Astrocyte (in vitro differentiated cells and primary cell): ENCODE results near the gene ZNF615. TPM values are rescaled to one million over a fixed set of nuclear protein-coding genes. Genes with fewer than 3 reads are reported as not detected.
"Not testable (repeated sequence)": the region's sequence is repeated elsewhere in the genome, so short reads cannot be mapped to it uniquely, and the experiment has no call there.

ENCODE experiments used
- DNase-seq: peaks from one replicate; pipeline ENCODE4 v3.0.0-alpha.2; 2010; ENCODE audit warnings: low read depth
- FAIRE-seq: peaks from 2 replicates; lab custom pipeline; 2011; peaks lifted over from hg19 to GRCh38; lab: Jason Lieb, UNC
- H2AFZ ChIP-seq: 2 replicates; pipeline ENCODE4 v1.6.0; 2012; ENCODE audit warnings: low read depth, low read length, inconsistent platforms
- H3K27ac ChIP-seq: 2 replicates; pipeline ENCODE4 v1.5.1; 2011; ENCODE audit warnings: low read depth, low read length, inconsistent platforms
- H3K27me3 ChIP-seq: 2 replicates; pipeline ENCODE4 v1.6.0; 2011; ENCODE audit warnings: low read length, inconsistent platforms; ENCODE audit not compliant: insufficient read depth
- H3K36me3 ChIP-seq: 2 replicates; pipeline ENCODE4 v1.5.1; 2011; ENCODE audit warnings: low read length, inconsistent platforms; ENCODE audit not compliant: insufficient read depth
- H3K4me1 ChIP-seq: 2 replicates; pipeline ENCODE4 v1.5.1; 2011; ENCODE audit warnings: low read length, inconsistent platforms; ENCODE audit not compliant: insufficient read depth
- H3K4me2 ChIP-seq: 2 replicates; pipeline ENCODE4 v1.6.0; 2012; ENCODE audit warnings: low read length, inconsistent platforms
- H3K4me3 ChIP-seq: 2 replicates; pipeline ENCODE4 v1.5.1; 2011; ENCODE audit warnings: low read depth, mild to moderate bottlenecking, low read length, inconsistent platforms; ENCODE audit not compliant: insufficient read depth
- H3K79me2 ChIP-seq: 2 replicates; pipeline ENCODE4 v1.6.0; 2012; ENCODE audit warnings: mild to moderate bottlenecking, low read length, inconsistent platforms; ENCODE audit not compliant: insufficient read depth
- H3K9ac ChIP-seq: 2 replicates; pipeline ENCODE4 v1.6.0; 2012; ENCODE audit warnings: mild to moderate bottlenecking, low read length, inconsistent platforms
- H3K9me3 ChIP-seq: 2 replicates; pipeline ENCODE4 v1.5.1; 2012; ENCODE audit warnings: low read depth, mild to moderate bottlenecking, low read length, inconsistent platforms; ENCODE audit not compliant: insufficient read depth
- H4K20me1 ChIP-seq: 2 replicates; pipeline ENCODE4 v1.6.0; 2012; ENCODE audit warnings: low read length, inconsistent platforms; ENCODE audit not compliant: insufficient read depth
- H3K27ac Mint-ChIP-seq: one replicate; pipeline ENCODE4 v1.8.0; 2021; ENCODE audit warnings: mild to moderate bottlenecking, mixed read lengths; ENCODE audit not compliant: unreplicated experiment
- H3K27me3 Mint-ChIP-seq: one replicate; pipeline ENCODE4 v1.8.0; 2021; ENCODE audit warnings: low read depth, mixed read lengths; ENCODE audit not compliant: unreplicated experiment
- H3K36me3 Mint-ChIP-seq: one replicate; pipeline ENCODE4 v1.8.0; 2021; ENCODE audit warnings: low read depth, mixed read lengths; ENCODE audit not compliant: unreplicated experiment
- H3K4me1 Mint-ChIP-seq: one replicate; pipeline ENCODE4 v1.8.0; 2021; ENCODE audit warnings: low read depth, mixed read lengths; ENCODE audit not compliant: unreplicated experiment
- H3K4me3 Mint-ChIP-seq: one replicate; pipeline ENCODE4 v1.8.0; 2021; ENCODE audit warnings: mild to moderate bottlenecking, moderate library complexity, mixed read lengths; ENCODE audit not compliant: unreplicated experiment
- H3K9me3 Mint-ChIP-seq: one replicate; pipeline ENCODE4 v1.8.0; 2021; ENCODE audit warnings: mild to moderate bottlenecking, mixed read lengths; ENCODE audit not compliant: unreplicated experiment
- EZH2 ChIP-seq: IDR thresholded peaks from 2 replicates; pipeline ENCODE4 v1.6.1; 2012; ENCODE audit warnings: mild to moderate bottlenecking, low read length, inconsistent platforms; ENCODE audit not compliant: insufficient read depth
- total RNA-seq: library from RNA; stranded (reverse); gene quantifications from 2 replicates; pipeline ENCODE4 v1.2.1, GENCODE V29; 2021
- TF ChIP-seq, protein P1 (sequence below): IDR thresholded peaks from 2 replicates; pipeline ENCODE4 v1.5.1; 2011; ENCODE audit warnings: low read depth, mild to moderate bottlenecking, inconsistent platforms, low read length, moderate library complexity; ENCODE audit not compliant: insufficient read depth

The ZNF615 gene
- total RNA-seq, 1 donor from 2014 or later, result 4.7 TPM

DNA sequence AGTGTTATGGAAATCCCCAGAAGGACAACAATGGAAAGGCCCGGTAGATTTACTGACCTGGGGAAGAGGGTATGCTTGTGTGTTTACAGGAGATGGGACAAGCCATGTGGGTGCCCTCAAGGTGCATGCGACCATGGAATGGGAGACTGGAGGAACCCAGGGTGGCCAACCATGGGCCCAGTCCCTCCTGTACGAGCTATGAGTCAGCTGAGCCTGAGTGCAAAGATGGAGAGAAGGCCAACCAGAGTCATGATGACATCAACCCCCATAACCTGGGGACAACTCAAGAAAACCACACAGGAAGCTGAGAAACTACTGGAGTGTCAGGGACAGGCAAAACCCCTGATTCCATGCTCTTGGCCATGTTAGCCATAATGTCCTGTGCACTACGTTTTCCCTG lies 29.1 kb downstream of the ZNF615 start:
- Histone ChIP-seq H3K79me2 (peaks cover 55% of the 10 kb centered on the region), H4K20me1 (no peaks in the 10 kb centered on the region)

DNA sequence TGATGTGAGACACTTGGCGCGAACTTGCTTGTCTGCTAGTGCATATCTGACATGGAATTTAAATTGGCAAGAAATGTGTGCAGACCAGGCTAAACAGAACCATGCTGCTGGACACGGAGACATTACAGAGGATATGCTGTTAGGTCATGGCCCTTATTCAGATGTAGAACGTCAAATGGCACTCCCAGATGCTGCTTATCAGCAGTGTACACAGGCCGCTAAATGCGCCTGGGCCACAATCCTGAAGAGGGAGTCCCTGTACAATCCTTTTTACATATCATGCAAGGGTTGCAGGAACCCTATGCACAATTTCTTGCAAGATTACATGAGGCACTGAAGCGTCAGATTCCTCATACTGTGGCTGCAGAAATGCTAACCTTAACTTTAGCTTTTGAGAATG lies 30.7 kb downstream of the ZNF615 start:
- FAIRE-seq (no peak), DNase-seq (no peak)
- Histone ChIP-seq H3K4me1 (no peaks in the 10 kb centered on the region), H3K4me3 (no peak overlapping the region), H3K27me3 (no peaks in the 10 kb centered on the region), H3K9me3 (peaks cover 21% of the 10 kb centered on the region), H3K9ac (no peak overlapping the region), H3K79me2 (peaks cover 41% of the 10 kb centered on the region), H2AFZ (no peak overlapping the region), H4K20me1 (no peaks in the 10 kb centered on the region), H3K27ac (no peak overlapping the region), H3K4me2 (no peak overlapping the region), H3K36me3 (peaks cover 4% of the 10 kb centered on the region)
- Mint-ChIP-seq H3K9me3 (peaks cover 42% of the 10 kb centered on the region), H3K27me3 (no peaks in the 10 kb centered on the region), H3K36me3 (peaks cover 55% of the 10 kb centered on the region), H3K4me1 (no peaks in the 10 kb centered on the region), H3K4me3 (no peak overlapping the region), H3K27ac (no peak overlapping the region)
- no peak for TF ChIP-seq EZH2
- TF ChIP-seq, protein P1, sequence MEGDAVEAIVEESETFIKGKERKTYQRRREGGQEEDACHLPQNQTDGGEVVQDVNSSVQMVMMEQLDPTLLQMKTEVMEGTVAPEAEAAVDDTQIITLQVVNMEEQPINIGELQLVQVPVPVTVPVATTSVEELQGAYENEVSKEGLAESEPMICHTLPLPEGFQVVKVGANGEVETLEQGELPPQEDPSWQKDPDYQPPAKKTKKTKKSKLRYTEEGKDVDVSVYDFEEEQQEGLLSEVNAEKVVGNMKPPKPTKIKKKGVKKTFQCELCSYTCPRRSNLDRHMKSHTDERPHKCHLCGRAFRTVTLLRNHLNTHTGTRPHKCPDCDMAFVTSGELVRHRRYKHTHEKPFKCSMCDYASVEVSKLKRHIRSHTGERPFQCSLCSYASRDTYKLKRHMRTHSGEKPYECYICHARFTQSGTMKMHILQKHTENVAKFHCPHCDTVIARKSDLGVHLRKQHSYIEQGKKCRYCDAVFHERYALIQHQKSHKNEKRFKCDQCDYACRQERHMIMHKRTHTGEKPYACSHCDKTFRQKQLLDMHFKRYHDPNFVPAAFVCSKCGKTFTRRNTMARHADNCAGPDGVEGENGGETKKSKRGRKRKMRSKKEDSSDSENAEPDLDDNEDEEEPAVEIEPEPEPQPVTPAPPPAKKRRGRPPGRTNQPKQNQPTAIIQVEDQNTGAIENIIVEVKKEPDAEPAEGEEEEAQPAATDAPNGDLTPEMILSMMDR, result no peak

More for the DNA sequence above, 29.1 kb downstream of the ZNF615 start:
- Mint-ChIP-seq H3K36me3 (peaks cover 45% of the 10 kb centered on the region), H3K4me3 (no peak overlapping the region), H3K27ac (no peak overlapping the region), H3K27me3 (no peaks in the 10 kb centered on the region), H3K4me1 (no peaks in the 10 kb centered on the region), H3K9me3 (peaks cover 40% of the 10 kb centered on the region)
- Histone ChIP-seq H3K4me1 (no peaks in the 10 kb centered on the region), H3K4me2 (no peak overlapping the region), H3K9ac (no peak overlapping the region), H3K9me3 (peaks cover 13% of the 10 kb centered on the region), H3K27me3 (no peaks in the 10 kb centered on the region), H3K27ac (no peak overlapping the region), H2AFZ (no peak overlapping the region), H3K36me3 (no peaks in the 10 kb centered on the region), H3K4me3 (no peak overlapping the region)
- DNase-seq (no peak), FAIRE-seq (no peak)
- no peak for TF ChIP-seq EZH2
- TF ChIP-seq, protein P1, result no peak

DNA sequence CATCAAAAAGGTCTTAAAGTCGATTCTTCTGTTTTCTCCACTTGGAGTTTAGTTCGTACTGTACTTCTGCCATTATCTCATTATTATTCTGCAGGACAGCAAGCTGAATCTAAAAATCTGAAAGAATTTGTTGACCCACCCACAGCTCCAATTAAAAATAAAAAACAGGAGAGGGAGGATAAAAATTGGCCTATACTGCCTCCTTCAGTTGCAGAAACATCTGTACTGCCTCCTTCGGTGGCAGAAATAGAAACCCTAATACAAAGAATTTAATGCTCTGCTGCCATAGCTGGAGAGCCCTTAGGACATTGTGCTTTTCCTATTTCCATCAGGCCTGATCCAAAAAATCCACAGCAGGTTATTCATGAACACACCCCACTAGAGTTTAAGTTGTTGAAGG lies 31.2 kb downstream of the ZNF615 start:
- no peaks in the 10 kb centered on the region for H3K27me3 Mint-ChIP-seq
- FAIRE-seq, result no peak
- H3K4me1 ChIP-seq, result no peaks in the 10 kb centered on the region
- no peak overlapping the region for H3K27ac ChIP-seq
- DNase-seq, result no peak
- H3K9ac ChIP-seq, result no peak overlapping the region
- H3K79me2 ChIP-seq, result peaks cover 37% of the 10 kb centered on the region
- H2AFZ ChIP-seq, result no peak overlapping the region
- H3K4me2 ChIP-seq, result no peak overlapping the region
- no peaks in the 10 kb centered on the region for H4K20me1 ChIP-seq
- TF ChIP-seq, protein P1, result no peak
- TF ChIP-seq EZH2, result no peak
- no peaks in the 10 kb centered on the region for H3K4me1 Mint-ChIP-seq
- H3K27me3 ChIP-seq, result no peaks in the 10 kb centered on the region
- H3K4me3 Mint-ChIP-seq, result no peak overlapping the region
- H3K36me3 Mint-ChIP-seq, result peaks cover 56% of the 10 kb centered on the region
- peaks cover 4% of the 10 kb centered on the region for H3K36me3 ChIP-seq
- no peak overlapping the region for H3K4me3 ChIP-seq
- no peak overlapping the region for H3K27ac Mint-ChIP-seq
- peaks cover 23% of the 10 kb centered on the region for H3K9me3 ChIP-seq
- peaks cover 43% of the 10 kb centered on the region for H3K9me3 Mint-ChIP-seq

DNA sequence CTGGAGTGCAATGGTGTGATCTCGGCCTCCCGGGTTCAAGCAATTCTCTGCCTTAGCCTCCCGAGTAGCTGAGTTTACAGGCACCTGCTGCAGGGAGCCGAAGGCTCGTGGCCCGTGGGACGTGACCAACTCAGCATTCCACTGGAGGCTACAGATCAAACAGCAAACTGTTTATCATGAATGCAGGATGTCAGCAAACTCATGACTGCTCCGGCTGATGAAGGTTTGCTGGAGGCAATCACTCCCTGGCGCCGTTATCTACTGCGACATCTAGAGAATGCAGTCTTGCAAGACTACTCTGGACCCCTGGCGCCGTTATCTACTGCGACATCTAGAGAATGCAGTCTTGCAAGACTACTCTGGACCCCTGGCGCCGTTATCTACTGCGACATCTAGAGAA lies 32.2 kb downstream of the ZNF615 start:
- Histone ChIP-seq H3K79me2 (peaks cover 27% of the 10 kb centered on the region), H3K9me3 (peaks cover 34% of the 10 kb centered on the region), H3K36me3 (peaks cover 11% of the 10 kb centered on the region)
- not testable (repeated sequence) for DNase-seq, H3K4me1 Mint-ChIP-seq, H3K27me3 ChIP-seq, H3K27ac ChIP-seq, H2AFZ ChIP-seq, H3K4me3 Mint-ChIP-seq, H3K27me3 Mint-ChIP-seq, H3K9ac ChIP-seq, FAIRE-seq, H3K4me2 ChIP-seq, H3K27ac Mint-ChIP-seq, H3K4me1 ChIP-seq, H4K20me1 ChIP-seq, H3K4me3 ChIP-seq
- H3K36me3 Mint-ChIP-seq, result peaks cover 63% of the 10 kb centered on the region
- H3K9me3 Mint-ChIP-seq, result peaks cover 47% of the 10 kb centered on the region
